Measurements from ENCODE around the gene LIMK1.
"Not testable (repeated sequence)": the region's sequence is repeated elsewhere in the genome, so short reads cannot be mapped to it uniquely, and the experiment has no call there.

The LIMK1 gene

DNA sequence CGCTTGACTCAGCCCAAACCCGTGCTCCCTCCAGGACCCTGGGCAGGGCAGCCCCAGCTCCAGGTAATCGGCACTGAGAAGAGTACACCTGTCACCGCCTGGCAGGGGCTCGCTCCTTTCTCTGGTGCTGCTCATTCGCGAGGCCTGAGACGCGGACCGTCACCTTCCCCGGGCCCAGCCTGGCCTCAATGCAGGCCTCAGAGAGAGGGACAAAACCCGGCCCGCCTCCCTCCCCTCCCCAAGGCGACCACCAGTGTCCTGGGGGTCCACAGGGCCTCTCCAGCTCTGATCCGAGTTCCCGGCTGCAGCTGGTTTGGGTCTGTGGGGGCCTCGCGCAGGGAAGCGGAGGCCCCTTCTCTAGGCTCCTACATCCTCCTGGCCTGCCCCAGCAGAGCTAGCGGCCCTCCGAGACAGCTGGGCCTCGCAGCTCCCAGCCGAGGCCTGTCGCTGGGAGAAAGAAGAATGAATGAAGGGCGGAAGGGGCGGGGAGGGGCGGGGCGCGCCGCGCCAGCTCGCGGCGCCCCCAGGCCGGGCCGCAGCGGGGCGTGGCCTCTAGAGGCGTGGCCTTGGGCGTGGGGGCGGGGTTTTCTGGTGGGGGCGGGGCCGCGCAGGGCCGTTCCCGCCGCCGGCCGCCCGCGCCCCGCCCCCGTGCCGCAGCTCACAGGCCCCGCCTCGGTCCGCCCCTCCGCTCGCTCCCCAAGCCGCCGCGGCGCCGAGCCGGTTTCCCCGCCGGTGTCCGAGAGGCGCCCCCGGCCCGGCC lies at the start of gene LIMK1:
TSS of gene LIMK1 (plus strand) at position 688 of the 760 bp plus-strand sequence. CDS start 187 bp downstream, outside the sequence.
- peak; percentile 85 to 93 for DNase-seq

DNA sequence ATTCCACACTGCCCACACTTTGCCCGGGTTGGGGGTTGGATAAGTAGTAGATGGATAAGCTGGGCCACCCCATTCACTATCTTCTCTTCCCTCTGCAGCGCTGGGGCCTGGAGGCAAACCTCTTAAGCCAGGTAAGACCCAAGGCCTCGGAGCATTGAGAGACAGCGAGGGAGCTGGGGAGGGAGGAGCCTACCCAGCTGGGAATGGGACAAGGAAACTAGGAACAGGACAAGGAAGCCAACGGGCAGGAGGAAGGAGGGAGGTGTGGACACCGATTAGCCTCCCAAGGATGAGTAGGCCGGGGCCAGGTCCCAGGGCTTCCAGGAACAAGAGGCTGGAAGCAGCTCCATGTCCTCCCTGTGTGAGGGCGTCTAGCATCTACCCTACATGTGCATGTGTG lies 46.0 kb upstream of the LIMK1 start:
- TF ChIP-seq POLR2A (IDR thresholded peaks at IDR 0.05; ENCODE audit: low read length): no peak
- no peak for TF ChIP-seq GATA1 (IDR thresholded peaks at IDR 0.05; ENCODE audit: low read depth, low read length)
- DNase-seq: no peak

More for the DNA sequence above, at the start of gene LIMK1:
- TF ChIP-seq POLR2A (IDR thresholded peaks at IDR 0.05; ENCODE audit: low read length) (no peak), GATA1 (IDR thresholded peaks at IDR 0.05; ENCODE audit: low read depth, low read length) (no peak)

DNA sequence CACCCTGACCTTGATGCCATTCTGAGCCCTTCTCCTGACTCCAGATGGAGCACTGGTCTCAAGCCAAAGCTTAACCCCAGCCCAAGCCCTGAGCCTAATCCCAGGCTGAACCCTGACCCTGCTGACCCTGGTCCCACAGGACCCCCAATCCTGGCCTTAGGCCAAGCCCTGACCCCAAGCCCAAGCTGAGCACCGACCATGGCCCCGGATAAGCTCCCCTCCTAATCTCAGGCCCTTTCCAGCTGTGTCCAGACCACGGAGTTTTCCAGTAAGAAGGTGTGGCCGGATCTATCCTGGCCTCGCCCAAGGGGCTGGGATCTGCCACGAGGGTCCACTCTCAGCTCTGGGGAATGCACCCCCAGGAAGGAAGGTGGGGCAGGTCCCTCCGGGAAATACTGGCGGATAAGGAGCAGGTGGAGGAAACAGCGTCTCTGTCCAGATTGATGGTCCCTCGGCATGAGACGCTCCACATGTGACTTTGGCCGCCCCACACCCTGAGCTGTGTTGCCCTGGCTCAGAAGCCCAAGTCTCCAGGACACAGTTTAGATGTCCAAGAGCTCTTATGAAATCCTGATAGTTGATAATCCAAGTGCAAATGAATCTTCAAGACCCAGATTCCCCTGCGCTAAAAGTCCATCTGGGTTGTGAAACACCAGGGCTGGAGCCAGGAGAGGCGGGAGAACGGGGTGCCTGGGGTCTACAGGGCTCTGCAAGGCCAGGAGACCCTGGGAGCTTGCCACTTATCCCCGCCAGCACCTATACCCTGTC lies 45.2 kb upstream of the LIMK1 start:
- no peak for TF ChIP-seq GATA1 (IDR thresholded peaks at IDR 0.05; ENCODE audit: low read depth, low read length)
- no peak for TF ChIP-seq POLR2A (IDR thresholded peaks at IDR 0.05; ENCODE audit: low read length)

DNA sequence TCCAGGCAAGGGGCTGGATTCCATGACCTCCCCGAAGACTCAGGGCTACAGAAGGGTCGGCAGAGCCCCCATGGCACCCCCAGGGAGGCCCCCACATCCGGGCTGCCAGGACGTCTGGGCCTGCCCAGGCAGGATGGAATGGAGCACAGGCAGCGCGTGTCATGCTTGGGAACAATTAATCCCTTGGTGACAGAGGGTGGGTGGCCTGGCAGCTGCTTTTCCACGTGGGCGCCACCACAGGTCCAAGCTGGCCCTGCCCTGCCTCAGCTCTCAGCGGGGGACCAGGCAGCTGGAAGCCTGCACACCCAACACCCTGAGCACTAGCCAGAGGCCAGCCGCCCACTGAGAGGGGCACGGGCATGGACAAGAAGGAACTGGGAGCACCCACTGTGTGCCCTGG lies 44.3 kb upstream of the LIMK1 start:
- no peak for TF ChIP-seq POLR2A (IDR thresholded peaks at IDR 0.05; ENCODE audit: low read length)
- TF ChIP-seq GATA1 (IDR thresholded peaks at IDR 0.05; ENCODE audit: low read depth, low read length): no peak
- no peak for DNase-seq

More for the DNA sequence above, 45.2 kb upstream of the LIMK1 start:
- DNase-seq: no peak

DNA sequence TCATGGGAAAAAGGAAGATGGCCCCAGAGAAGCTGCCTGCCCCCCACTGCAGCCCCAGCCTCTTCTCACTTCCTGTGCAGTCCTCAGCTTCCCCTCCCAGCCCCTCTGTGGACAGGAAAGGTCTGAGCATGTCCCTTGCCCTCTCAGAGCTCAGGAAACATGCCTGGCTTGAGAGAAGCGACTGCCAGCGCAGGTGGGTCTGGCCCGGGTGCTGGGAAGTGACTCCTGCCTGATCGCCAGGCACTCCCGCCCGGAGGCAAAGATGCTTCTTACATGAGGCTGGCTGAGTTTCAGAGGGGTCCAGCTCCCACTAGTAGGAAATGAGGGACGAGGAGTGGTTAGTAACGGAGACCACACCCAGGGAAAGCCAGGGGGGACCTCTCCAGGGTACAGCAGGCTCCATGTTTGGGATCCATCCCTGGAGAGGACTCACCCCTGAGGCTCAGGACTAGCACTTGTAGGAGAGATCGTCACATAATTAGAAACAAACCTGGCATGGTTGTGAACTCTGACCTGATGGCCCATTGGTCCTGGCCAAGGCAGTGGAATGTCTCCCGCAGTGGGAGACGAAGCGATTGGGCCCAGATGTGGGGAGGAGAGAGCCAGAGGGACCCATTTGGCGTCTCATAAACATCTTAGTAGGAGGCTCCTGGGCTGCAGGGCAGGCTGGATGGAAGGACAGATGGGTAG lies 43.4 kb upstream of the LIMK1 start:
- no peak for DNase-seq
- TF ChIP-seq GATA1 (IDR thresholded peaks at IDR 0.05; ENCODE audit: low read depth, low read length): no peak
- TF ChIP-seq POLR2A (IDR thresholded peaks at IDR 0.05; ENCODE audit: low read length): no peak

DNA sequence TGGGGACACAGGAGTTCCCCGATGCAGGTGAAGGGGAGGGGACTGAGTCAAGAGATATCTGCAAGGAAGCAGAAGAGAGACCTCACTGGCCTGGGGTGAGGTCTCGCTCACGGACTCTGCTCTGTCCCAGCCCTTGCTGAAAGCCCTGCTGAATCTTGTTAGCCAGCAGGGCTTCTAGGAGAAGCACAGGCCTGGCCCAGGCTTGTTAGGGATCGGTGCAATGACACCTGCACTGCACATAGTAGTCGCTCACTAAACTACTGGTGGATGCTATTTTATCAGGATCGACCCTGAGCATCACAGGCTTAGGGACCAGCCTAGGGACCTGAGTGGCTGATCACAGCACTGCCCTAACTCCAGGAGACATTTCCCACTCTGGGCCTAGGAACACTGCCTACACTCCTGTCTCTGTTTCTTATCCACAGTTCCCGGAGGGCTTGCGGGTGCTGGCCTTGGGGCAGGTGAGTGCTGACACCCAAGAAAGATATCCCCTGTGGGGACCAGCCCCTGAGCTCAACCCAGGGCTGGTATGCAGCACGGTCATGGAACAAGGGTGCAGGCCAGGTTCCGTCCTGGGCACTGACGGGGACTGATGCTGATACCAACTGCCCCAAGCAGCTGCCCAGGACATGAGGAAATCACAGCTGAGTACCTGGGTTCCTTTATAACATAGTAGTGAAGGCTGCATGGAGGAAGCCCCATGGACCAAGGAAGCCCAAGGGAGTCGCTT lies 42.6 kb upstream of the LIMK1 start:
- TF ChIP-seq GATA1 (IDR thresholded peaks at IDR 0.05; ENCODE audit: low read depth, low read length): no peak
- no peak for TF ChIP-seq POLR2A (IDR thresholded peaks at IDR 0.05; ENCODE audit: low read length)
- no peak for DNase-seq

DNA sequence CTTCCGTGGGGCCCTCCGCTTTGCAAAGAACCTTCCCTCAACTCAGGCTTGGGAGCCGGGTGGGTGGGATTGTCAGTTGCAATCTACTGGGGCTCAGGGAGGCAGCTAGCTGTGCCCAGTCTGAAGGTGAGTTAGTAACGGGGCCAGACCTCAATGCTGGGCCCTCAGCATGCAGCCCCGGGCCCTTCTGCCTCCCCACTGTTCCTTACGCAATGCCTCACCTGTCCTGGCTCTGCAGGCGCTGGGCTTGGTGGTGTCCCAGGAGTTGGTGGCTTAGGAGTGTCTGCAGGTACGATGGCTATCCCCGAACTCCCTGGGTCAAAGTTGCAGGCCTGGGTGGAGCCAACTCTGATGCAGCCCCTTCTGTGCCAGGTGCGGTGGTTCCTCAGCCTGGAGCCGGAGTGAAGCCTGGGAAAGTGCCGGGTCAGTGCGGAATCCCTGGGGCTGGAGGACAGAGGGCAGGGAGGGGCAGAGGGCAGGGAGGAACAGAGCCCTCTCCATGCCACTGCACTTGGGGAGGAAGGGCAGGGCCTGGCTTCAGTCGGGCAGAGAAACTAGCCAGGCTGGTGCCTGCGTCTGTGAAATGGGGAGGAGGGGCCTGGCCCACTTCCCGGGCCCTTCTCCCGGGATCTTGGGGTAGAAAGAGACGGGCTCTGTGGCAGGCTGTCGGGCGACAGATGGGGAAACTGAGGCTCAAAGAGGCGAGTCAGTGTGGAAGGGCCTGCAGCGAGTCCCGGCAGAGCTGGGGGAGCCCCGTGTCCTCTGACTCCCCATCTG lies 40.7 kb upstream of the LIMK1 start:
- no peak for TF ChIP-seq POLR2A (IDR thresholded peaks at IDR 0.05; ENCODE audit: low read length)
- DNase-seq: no peak

DNA sequence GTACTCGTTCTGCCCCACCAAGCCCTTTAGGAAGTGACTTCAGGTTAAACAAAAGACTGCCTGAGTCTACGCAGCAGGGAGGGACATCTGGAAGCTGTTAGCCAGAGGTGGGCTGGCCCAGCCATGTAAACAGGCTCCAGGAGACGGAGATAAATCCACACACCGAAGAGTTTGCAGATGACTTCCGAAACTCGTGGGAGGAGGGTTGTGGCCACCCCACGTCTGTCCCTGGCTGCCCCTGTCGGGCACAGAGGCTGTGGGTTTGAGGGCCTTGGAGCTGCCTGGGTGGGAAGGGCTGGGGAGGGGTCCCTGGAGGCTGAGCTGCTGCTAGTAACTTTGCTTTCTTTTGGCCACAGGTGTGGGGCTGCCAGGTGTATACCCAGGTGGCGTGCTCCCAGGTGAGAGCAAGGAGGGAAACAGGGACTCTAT lies 40.1 kb upstream of the LIMK1 start:
- DNase-seq: no peak
- TF ChIP-seq GATA1 (IDR thresholded peaks at IDR 0.05; ENCODE audit: low read depth, low read length): no peak
- no peak for TF ChIP-seq POLR2A (IDR thresholded peaks at IDR 0.05; ENCODE audit: low read length)

DNA sequence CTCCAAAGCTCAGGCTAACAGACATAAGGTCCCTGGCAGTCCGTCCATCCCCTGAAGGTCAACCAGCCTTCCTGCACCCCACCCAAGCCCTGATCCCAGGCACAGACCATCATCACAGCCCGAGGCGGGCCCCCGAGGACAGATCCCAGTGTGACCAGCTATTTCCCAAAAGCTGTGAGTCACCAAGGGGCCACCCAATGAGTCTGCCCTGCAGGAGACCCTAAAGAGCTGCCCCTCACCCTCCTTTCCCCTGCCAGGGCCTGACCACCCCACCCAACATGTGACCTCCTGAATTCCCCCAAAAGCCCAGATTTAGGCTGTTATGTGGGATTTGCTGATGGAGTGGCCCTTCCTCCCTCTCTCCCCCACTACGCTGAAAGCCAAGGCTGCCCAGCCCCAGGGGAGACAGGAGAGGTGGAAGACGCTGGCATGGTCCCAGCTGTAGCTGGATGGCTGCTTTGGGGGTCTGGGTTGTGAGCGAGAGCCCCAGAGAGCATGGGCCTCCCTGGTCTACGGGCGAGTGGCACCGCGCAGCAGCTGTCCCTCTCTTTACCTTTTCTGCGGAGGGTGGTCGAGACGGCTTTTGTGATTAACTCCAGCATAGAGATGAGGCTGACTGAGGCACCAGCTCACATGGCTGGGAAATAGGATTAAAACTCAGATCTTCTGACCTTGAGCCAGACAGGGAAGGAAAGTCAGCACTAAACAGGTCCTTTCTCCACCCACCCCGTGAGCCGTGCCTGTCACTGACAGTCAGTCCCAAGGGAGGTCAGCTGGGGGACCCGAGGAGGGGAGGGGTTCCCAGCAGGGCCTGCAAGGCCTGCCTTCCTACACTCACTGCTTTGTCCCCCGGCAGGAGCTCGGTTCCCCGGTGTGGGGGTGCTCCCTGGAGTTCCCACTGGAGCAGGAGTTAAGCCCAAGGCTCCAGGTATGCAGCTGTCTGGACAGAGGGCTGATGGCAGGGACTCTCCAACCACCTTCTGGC lies 38.9 kb upstream of the LIMK1 start:
- no peak for DNase-seq
- TF ChIP-seq POLR2A (IDR thresholded peaks at IDR 0.05; ENCODE audit: low read length) (no peak), GATA1 (IDR thresholded peaks at IDR 0.05; ENCODE audit: low read depth, low read length) (no peak)

DNA sequence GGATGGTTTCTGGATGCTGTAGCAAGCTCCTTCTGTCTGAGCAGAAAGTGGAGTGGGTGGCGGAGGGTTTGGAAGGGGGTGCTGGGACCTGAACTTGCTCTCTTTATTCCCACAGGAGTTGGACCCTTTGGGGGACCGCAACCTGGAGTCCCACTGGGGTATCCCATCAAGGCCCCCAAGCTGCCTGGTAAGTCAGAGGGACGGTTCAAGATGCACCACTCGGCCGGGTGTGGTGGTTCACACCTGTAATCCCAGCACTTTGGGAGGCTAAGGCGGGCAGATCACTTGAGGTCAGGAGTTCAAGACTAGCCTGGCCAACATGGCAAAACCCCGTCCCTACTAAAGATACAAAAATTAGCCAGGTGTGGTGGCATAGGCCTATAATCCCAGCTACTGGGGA lies 37.0 kb upstream of the LIMK1 start:
- DNase-seq: not testable (repeated sequence)

DNA sequence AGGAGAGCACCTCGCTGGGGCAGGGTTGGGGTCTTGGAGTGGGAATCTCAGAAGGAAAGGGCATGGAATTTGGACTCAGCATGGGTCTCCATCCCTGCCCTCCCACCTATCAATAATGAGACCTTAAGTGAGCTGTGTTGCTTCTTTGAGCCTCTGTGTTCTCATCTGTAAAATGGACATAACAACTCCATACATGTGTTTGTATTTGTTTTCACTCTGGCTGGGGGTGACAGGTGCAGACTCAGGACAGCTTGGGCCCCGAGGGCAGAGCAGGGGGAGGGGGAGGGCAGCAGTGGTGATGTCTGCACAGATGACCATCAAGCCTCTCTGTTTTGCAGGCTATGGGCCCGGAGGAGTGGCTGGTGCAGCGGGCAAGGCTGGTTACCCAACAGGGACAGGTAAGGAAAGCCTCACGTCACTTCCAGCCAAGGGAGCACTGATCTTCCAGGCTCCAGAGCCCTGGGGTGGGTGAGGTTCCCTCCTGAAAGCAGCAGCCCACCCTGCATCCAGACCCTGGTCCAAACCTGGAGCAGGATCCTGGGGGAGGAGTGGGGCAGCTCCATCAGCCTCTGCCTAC lies 35.7 kb upstream of the LIMK1 start:
- DNase-seq: no peak
- TF ChIP-seq GATA1 (IDR thresholded peaks at IDR 0.05; ENCODE audit: low read depth, low read length) (no peak), POLR2A (IDR thresholded peaks at IDR 0.05; ENCODE audit: low read length) (no peak)
